Duodenal mucosa (tissue), 2 donors: Measurements from ENCODE around the gene TNRC18.

Experiments
- H3K27ac ChIP-seq: one replicate; pipeline ENCODE4 v1.7.0; 2013; ENCODE audit warnings: low read depth, low read length
- H3K27me3 ChIP-seq, 2 donors: one replicate each; pipeline ENCODE4 v1.7.0; 2013; ENCODE audit warnings: low read length in 2 of 2, control low read depth in 1 of 2; ENCODE audit not compliant: insufficient read depth in 2 of 2, control insufficient read depth in 1 of 2
- H3K36me3 ChIP-seq, 2 donors: one replicate each; pipeline ENCODE4 v1.7.0; 2013; ENCODE audit warnings: low read length in 2 of 2, control low read depth in 1 of 2; ENCODE audit not compliant: insufficient read depth in 2 of 2, control insufficient read depth in 1 of 2
- H3K4me1 ChIP-seq, 2 donors: one replicate each; pipeline ENCODE4 v1.7.0; 2013; ENCODE audit warnings: low read length in 2 of 2, control low read depth in 1 of 2; ENCODE audit not compliant: insufficient read depth in 2 of 2, control insufficient read depth in 1 of 2
- H3K4me3 ChIP-seq, 2 donors: one replicate each; pipeline ENCODE4 v1.7.0; 2013; ENCODE audit warnings: low read length in 2 of 2, low read depth in 1 of 2
- H3K9ac ChIP-seq, 2 donors: one replicate each; pipeline ENCODE4 v1.7.0; 2013; ENCODE audit warnings: low read length in 2 of 2, low read depth in 1 of 2
- H3K9me3 ChIP-seq, 2 donors: one replicate each; pipeline ENCODE4 v1.7.0; 2013; ENCODE audit warnings: low read length in 2 of 2, control low read depth in 1 of 2; ENCODE audit not compliant: control insufficient read depth in 1 of 2

TNRC18 gene

GRCh38 chr7:5404421-5404826 is 19.2 kb downstream of the TNRC18 start:
- H3K27ac ChIP-seq: no peak overlapping the region
- H3K4me3 ChIP-seq: no peak overlapping the region
- H3K4me1 ChIP-seq: peaks cover 0 to 10% of the 10 kb centered on the region in 2 donors
- H3K9ac ChIP-seq: no peak overlapping the region
- no peaks in the 10 kb centered on the region for H3K9me3 ChIP-seq
- H3K27me3 ChIP-seq: no peaks in the 10 kb centered on the region
- peaks cover 3 to 4% of the 10 kb centered on the region in 2 donors for H3K36me3 ChIP-seq

- no peaks in the 10 kb centered on the region for H3K9me3 ChIP-seq
- no peak overlapping the region for H3K27ac ChIP-seq
- peaks cover 3 to 4% of the 10 kb centered on the region in 2 donors for H3K36me3 ChIP-seq
- no peak overlapping the region for H3K4me3 ChIP-seq
- H3K27me3 ChIP-seq: no peaks in the 10 kb centered on the region
- H3K4me1 ChIP-seq: peaks cover 0 to 10% of the 10 kb centered on the region in 2 donors
- H3K9ac ChIP-seq: no peak overlapping the region
Measured at GRCh38 chr7:5403442-5403841, 20.2 kb downstream of the TNRC18 start.

GRCh38 chr7:5397736-5398135 is 25.9 kb downstream of the TNRC18 start:
- no peak overlapping the region for H3K9ac ChIP-seq
- H3K27me3 ChIP-seq: no peaks in the 10 kb centered on the region
- peaks cover 7 to 28% of the 10 kb centered on the region in 2 donors for H3K4me1 ChIP-seq
- H3K36me3 ChIP-seq: peaks cover 3 to 19% of the 10 kb centered on the region in 2 donors
- H3K27ac ChIP-seq: no peak overlapping the region
- no peaks in the 10 kb centered on the region for H3K9me3 ChIP-seq
- peak overlapping the region; percentile 71 to 74 for H3K4me3 ChIP-seq

- Histone ChIP-seq H3K4me1 (peaks cover 7 to 28% of the 10 kb centered on the region in 2 donors), H3K4me3 (peak overlapping the region; percentile 71 to 74), H3K27ac (peak overlapping the region; percentile 73), H3K27me3 (no peaks in the 10 kb centered on the region), H3K9me3 (no peaks in the 10 kb centered on the region), H3K9ac (peak overlapping the region; percentile 82), H3K36me3 (peaks cover 3 to 24% of the 10 kb centered on the region in 2 donors)
Measured at GRCh38 chr7:5396999-5397663, 26.5 kb downstream of the TNRC18 start.

- H3K4me3 ChIP-seq: peak overlapping the region; percentile 71 to 74
- peak overlapping the region; percentile 73 for H3K27ac ChIP-seq
- H3K4me1 ChIP-seq: peaks cover 7 to 28% of the 10 kb centered on the region in 2 donors
Measured at GRCh38 chr7:5396542-5396941, 27.1 kb downstream of the TNRC18 start.

GRCh38 chr7:5395246-5395645 is 28.4 kb downstream of the TNRC18 start:
- Histone ChIP-seq H3K9me3 (no peaks in the 10 kb centered on the region), H3K4me1 (peaks cover 7 to 18% of the 10 kb centered on the region in 2 donors), H3K27ac (no peak overlapping the region), H3K4me3 (no peak overlapping the region), H3K27me3 (no peaks in the 10 kb centered on the region), H3K9ac (no peak overlapping the region), H3K36me3 (peaks cover 8 to 36% of the 10 kb centered on the region in 2 donors)

More at GRCh38 chr7:5396542-5396941, 27.1 kb downstream of the TNRC18 start:
- peak overlapping the region; percentile 82 for H3K9ac ChIP-seq
- no peaks in the 10 kb centered on the region for H3K27me3 ChIP-seq
- H3K36me3 ChIP-seq: peaks cover 3 to 27% of the 10 kb centered on the region in 2 donors
- H3K9me3 ChIP-seq: no peaks in the 10 kb centered on the region

- no peak overlapping the region for H3K9ac ChIP-seq
- H3K4me1 ChIP-seq: peaks cover 7 to 18% of the 10 kb centered on the region in 2 donors
- no peak overlapping the region for H3K27ac ChIP-seq
Measured at GRCh38 chr7:5394264-5395105, 29.1 kb downstream of the TNRC18 start.

GRCh38 chr7:5393748-5394147 is 29.9 kb downstream of the TNRC18 start:
- H3K36me3 ChIP-seq: peaks cover 13 to 47% of the 10 kb centered on the region in 2 donors
- no peaks in the 10 kb centered on the region for H3K9me3 ChIP-seq
- H3K9ac ChIP-seq: no peak overlapping the region
- no peak overlapping the region for H3K4me3 ChIP-seq
- H3K27ac ChIP-seq: no peak overlapping the region
- H3K27me3 ChIP-seq: no peaks in the 10 kb centered on the region
- H3K4me1 ChIP-seq: peaks cover 7 to 18% of the 10 kb centered on the region in 2 donors

More at GRCh38 chr7:5394264-5395105, 29.1 kb downstream of the TNRC18 start:
- H3K9me3 ChIP-seq: no peaks in the 10 kb centered on the region
- H3K4me3 ChIP-seq: no peak overlapping the region
- H3K36me3 ChIP-seq: peaks cover 13 to 44% of the 10 kb centered on the region in 2 donors
- no peaks in the 10 kb centered on the region for H3K27me3 ChIP-seq

- Histone ChIP-seq H3K4me1 (peaks cover 7 to 18% of the 10 kb centered on the region in 2 donors), H3K9me3 (no peaks in the 10 kb centered on the region), H3K27me3 (no peaks in the 10 kb centered on the region), H3K36me3 (peaks cover 13 to 47% of the 10 kb centered on the region in 2 donors), H3K9ac (no peak overlapping the region), H3K27ac (no peak overlapping the region), H3K4me3 (no peak overlapping the region)
Measured at GRCh38 chr7:5393328-5393727, 30.3 kb downstream of the TNRC18 start.

GRCh38 chr7:5390918-5391317 is 32.7 kb downstream of the TNRC18 start:
- Histone ChIP-seq H3K27ac (no peak overlapping the region), H3K9me3 (no peaks in the 10 kb centered on the region), H3K4me1 (peaks cover 0 to 4% of the 10 kb centered on the region in 2 donors), H3K9ac (no peak overlapping the region), H3K4me3 (no peak overlapping the region), H3K27me3 (no peaks in the 10 kb centered on the region), H3K36me3 (peaks cover 18 to 59% of the 10 kb centered on the region in 2 donors)
